ENCODE measurements around the gene NACA.
"Not testable (repeated sequence)": the region's sequence is repeated elsewhere in the genome, so short reads cannot be mapped to it uniquely, and the experiment has no call there.

Gene NACA

GRCh38 chr12:56724972-56725722 lies at the start of gene NACA:
Gene NACA (minus strand): TSS chr12:56725299. CDS start chr12:56724521, 778 bp downstream.
- peak; percentile 89 to 93 (median 90) for DNase-seq (ENCODE audit: low read depth in 3 of 3, low spot score in 1 of 3)

GRCh38 chr12:56773113-56773512 lies 48.0 kb upstream of the NACA start:
- DNase-seq (ENCODE audit: low read depth in 3 of 3, low spot score in 1 of 3) = no peak

- no peak for DNase-seq (ENCODE audit: low read depth in 3 of 3, low spot score in 1 of 3)
Measured at GRCh38 chr12:56772625-56773024, 47.5 kb upstream of the NACA start.

- no peak for DNase-seq (ENCODE audit: low read depth in 3 of 3, low spot score in 1 of 3)
Measured at GRCh38 chr12:56769868-56770267, 44.8 kb upstream of the NACA start.

DNA sequence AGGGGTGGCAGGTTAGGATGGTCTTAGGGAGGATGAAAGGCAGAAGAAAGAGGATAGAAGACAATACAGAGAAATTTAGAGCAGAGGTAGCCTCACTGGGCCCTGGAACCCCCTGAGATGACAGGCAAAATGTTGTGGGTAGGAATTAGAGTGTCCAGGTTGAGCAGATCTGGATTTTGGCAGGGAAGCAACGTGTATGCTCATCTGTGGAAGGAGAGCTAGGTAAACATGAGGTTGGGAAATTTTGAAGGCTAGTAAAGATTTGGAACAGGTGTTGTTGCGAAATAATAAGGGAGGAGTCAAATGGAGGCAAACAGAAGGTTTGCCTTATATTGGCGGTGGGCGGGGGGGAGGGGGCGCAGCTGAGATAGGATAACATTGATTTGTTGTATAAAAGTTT lies 43.3 kb upstream of the NACA start:
- DNase-seq (ENCODE audit: low read depth in 3 of 3, low spot score in 1 of 3) = no peak

DNA sequence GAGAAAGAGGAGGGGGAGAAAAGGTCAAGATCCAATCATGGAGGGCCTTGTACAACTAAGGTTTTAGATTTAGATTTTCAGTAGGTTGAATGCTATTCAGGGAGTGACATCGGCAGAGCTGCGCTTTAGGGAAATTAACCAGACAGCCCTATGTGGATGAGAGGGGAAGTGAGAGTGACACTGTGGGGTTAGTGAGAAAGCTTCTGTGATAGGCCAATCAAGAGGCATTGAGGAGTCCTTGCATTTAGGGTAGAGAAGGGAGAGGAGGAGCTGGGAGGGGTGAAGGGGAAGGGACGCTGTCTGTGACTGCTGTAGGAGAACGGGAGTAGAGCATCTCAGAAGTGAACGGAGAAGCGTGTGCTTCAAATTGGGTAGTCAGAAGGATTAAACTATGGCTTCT lies 41.4 kb upstream of the NACA start:
- no peak for DNase-seq (ENCODE audit: low read depth in 3 of 3, low spot score in 1 of 3)

DNA sequence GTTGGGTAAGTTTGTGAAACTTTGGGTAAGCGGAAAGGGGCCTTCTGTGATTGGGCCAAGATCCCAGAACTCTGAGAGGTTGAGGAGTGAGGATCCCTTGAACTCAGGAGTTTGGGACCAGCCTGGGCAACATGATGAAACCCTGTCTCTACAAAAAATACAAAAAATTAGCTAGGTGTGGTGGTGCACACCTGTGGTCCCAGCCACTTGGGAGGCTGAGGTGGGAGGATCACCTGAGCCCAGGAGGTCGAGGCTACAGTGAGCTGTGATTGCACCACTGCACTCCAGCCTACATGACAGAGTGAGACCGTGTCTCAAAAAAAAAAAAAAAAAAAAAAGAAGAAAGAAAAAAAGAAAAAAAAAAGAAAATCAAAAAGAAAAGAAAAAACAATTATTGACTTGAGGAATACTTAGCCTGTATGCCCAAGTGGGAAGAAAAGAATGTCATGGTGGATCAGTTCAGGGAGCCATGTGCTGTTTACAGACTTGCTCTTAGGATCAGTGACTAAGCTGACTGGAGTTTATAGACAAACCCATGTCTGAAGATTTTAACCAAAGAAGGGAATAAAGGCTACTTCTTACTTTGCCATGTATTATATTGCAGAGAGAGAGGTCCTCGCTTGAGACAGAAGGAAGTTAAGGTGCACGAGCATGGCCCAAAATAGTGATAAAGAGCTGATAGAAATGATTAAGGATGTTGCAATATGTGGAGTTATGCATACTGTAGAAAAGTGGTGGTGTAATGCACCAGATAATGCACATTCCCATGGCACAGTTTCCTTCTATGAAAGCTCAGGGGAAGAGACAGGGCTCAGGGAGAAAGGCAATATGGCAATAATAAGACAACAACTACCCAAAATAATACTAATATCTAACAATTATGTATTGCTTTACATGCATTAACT lies 38.9 kb upstream of the NACA start:
- DNase-seq (ENCODE audit: low read depth in 3 of 3, low spot score in 1 of 3) = no peak

DNA sequence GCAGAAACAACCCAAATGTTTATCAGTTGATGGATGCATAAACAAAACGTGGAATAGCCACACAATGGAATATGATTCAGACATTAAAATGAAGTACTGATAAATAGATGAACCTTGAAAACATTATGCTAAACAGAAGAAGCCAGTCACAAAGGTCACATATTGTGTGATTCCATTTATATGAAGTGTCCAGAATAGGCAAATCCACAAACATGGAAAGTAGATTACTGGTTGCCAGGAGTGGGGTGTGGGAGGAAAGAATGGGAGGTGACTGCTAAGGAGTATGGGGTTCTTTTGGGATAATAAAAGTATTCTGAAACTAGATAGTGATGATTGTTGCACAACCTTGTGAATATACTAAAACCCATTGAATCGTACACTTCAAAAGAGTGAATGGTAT lies 36.7 kb upstream of the NACA start:
- DNase-seq (ENCODE audit: low read depth in 3 of 3, low spot score in 1 of 3) = no peak

DNA sequence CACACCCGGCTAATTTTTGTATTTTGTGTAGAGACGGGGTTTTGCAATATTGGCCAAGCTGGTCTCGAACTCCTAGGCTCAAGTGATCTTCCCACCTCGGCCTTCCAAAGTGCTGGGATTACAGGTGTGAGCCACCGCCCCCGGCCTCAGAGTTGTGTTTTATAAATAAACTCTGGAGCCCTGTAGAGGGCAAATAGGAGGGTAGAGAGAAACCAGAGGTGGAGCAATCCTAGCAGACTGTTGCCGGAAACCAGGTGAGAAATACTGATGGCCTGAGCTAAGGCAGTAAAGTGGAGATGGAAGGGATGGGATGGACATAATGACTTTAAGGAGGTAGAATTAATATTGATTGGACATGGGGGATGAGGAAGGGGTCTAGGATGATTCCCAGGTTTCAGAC lies 35.4 kb upstream of the NACA start:
- DNase-seq (ENCODE audit: low read depth in 3 of 3, low spot score in 1 of 3) = no peak

DNA sequence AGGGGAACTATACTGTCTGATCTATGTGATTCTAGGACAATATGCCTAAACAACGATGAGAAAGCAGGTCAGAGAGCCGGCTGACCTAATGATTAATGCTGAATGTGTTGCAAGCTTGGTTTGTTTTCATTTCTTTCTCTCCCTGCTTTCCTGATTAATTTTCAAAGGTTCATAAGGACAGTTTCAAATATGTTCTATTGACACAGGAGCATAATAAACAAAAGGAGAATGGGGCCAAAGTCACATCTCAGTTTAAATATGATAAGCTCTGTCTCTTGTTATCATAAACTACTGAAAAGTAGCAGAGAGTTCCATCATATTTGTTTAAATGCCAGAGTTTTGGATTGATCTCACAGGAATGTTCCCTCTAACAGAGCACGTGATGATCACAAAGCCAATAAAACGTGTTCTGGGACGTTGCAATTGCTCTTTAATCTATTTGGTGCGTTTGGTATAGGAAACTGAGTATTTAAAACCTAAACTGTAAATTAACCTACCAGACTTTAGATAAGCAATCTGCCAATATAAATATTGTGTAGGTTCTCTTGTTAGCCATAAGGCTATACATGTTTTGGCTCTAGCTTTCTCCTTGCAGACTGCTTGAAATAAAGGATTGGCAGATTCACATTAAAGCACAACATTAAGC lies 34.3 kb upstream of the NACA start:
- DNase-seq (ENCODE audit: low read depth in 3 of 3, low spot score in 1 of 3) = no peak

- DNase-seq (ENCODE audit: low read depth in 3 of 3, low spot score in 1 of 3) = no peak
Measured at GRCh38 chr12:56758728-56759262, 33.7 kb upstream of the NACA start.

- DNase-seq (ENCODE audit: low read depth in 3 of 3, low spot score in 1 of 3) = not testable (repeated sequence)
Measured at GRCh38 chr12:56757971-56758370, 32.9 kb upstream of the NACA start.

DNA sequence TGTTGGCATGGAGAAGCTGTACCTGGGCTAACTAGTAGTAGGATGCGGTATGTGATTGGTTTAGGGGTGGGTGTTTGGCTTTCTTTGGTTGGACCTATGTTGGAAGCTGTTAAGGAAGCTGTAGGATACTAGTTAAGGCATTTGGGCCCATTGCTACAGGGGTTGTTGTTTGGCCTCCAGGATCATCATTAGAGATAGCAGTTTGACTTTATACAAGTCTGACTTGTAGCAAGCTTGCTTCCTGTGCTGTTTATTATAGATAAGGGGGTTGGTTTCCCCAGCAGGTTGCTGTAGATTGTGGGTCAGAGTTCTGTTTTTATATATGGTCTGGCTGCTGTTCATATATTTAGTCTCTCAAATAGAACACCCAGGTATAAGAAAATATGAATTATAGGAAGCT lies 28.5 kb upstream of the NACA start:
- DNase-seq (ENCODE audit: low read depth in 3 of 3, low spot score in 1 of 3) = no peak

- peak; percentile 30 to 74 (median 65) for DNase-seq (ENCODE audit: low read depth in 3 of 3, low spot score in 1 of 3)
Measured at GRCh38 chr12:56751712-56752598, 26.9 kb upstream of the NACA start, which contains the start of gene PRIM1. Gene PRIM1 (minus strand): TSS chr12:56752323. CDS start chr12:56752298, 25 bp downstream.

GRCh38 chr12:56750596-56750995 lies 25.5 kb upstream of the NACA start:
- DNase-seq (ENCODE audit: low read depth in 3 of 3, low spot score in 1 of 3) = not testable (repeated sequence)

DNA sequence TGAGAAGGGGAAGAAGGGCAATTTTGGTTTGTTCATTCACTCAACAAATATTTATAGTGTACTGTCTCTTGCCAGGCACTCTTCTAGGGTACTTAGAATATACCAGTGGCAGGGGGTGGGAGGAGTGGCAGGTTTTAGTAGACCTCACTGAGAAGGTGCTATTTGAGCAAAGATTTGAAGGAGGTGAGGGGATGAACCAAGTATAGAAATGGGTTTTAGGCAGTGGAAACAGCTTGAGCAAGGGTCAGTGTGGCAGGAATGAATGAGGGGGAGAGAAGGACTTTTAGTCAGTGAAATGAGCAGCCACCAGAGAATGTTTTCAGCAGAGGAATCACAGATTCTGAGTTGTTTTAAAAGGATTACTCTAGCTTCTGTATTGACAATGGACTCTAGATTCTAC lies 24.8 kb upstream of the NACA start:
- DNase-seq (ENCODE audit: low read depth in 3 of 3, low spot score in 1 of 3) = no peak

GRCh38 chr12:56749359-56749758 lies 24.3 kb upstream of the NACA start:
- DNase-seq (ENCODE audit: low read depth in 3 of 3, low spot score in 1 of 3) = no peak

GRCh38 chr12:56728139-56728861 lies 3.2 kb upstream of the NACA start:
- DNase-seq (ENCODE audit: low read depth in 3 of 3, low spot score in 1 of 3) = no peak

- not testable (repeated sequence) for DNase-seq (ENCODE audit: low read depth in 3 of 3, low spot score in 1 of 3)
Measured at GRCh38 chr12:56726196-56726675, 1.1 kb upstream of the NACA start.

DNA sequence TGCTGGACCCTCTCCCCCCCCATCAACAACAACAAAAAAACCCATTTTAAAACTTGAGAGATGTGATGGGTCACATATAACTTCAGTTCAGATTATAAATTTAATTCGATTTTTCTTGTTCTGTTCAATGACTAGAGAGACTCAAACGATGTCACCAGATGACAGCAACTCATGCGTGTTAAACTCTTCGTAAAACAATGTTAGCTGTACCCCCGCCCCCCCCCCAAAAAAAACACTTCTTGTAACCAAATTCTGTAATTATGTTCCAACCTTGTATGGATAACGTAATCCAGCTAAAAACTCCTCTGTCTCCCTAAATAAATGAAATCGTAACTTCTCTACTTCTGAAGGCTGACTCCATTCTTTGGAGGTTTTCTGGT lies 614 bp upstream of the NACA start:
- DNase-seq (ENCODE audit: low read depth in 3 of 3, low spot score in 1 of 3) = no peak
